ENCODE results near the gene CCDC107.

The CCDC107 gene

DNA sequence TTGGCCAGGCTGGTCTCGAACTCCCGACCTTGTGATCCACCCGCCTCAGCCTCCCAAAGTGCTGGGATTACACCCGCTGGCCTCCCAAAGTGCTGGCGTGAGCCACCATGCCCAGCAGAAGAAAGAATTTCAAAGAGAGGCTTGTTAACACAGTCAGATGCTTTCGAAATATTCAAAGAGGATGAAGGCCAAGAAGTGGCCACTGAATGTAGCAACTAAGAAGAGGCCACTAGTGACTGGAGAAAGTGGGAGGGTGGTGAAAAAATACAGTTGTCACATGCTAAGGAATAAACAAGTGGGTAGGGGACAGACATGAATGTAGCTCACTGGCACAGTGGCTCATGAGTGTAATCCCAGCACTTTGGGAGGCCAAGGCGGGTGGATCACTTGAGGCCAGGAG is 44.6 kb downstream of the CCDC107 start:
- DNase-seq (ENCODE audit: low spot score) = no peak

DNA sequence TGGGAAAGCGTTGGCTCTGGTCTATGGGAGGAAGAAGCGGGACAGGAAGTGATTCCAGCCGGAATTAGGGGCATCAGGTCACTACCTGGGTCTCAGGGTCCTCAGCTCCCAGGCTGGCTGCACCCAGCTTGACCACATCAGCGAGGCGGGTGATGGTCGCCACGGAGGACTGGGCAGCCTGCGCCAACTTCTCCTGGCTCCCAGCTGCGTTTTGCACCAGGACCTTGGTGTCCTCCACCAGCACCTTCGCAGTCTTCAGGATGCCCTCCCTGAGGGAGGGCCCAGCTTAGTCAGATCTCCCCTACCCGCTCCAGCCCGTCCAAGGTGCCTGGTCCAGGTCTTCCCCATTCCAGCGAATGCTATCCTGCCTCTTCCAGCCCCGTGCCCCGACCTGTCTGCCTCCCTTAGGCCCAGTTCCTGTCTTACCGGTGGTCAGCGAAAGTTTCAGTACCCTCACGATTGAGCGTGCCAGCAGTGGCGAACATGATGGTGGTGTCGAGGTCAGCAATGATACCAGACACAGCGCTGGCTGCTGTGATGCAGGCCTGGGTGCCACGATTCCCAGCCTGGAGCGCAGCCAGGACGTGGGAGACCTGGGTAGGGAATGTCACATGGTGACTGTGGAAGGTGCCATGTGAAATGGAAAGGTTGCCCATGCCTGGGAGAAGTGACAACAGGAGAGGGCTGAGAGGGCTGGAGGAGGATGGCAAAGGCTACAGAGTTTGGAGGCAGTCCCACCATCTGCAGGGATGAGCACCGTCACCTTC is 46.0 kb downstream of the CCDC107 start:
- no peak for DNase-seq (ENCODE audit: low spot score)

DNA sequence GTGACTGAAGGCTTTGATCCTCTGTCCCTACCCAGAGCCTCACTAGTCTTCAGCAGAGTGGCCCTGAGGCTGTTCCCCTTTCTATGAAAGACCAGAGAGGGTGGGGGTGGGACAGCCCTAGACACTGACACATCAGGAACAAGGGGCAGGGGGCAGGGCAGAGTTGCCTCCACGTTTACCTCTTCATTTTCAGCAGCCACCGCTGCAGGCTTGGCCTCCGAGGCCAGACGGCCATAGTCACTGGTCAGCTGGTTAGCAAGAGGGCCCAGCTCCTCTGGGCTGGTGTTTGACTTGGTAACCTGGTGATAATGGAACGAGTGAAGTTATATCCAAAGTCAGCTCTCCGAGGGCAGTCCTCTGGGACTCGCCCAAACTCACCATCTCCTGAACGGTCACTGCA is 47.3 kb downstream of the CCDC107 start:
- no peak for DNase-seq (ENCODE audit: low spot score)

DNA sequence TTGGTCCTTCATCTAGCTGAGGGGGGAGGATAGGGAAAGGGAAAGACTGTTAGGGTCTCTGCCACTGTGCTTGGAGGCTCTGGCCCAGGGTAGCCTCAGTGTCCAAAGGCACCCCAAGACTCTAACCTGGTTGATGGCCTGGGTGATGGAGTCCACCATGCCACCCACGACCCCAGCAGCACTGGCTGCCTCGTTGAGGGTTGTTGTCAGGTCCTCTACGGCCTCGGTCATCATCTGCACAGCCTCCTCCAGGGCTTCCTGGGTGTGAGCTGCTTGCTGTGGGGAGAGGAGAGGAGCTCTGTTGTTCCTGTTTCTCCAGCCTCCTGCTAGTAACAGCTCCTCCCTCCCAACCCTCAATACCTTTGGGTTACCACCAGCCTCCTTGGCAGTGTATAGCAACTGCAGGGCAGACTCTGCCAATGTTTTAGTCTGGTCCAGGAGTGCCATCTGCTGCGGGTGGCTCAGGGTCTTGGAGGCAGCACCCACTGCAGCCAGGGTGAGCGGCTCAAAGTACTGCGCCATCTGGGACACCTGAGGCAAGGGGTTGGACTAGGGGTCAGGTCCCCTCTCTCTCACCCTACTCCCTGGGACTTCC is 47.8 kb downstream of the CCDC107 start:
- DNase-seq (ENCODE audit: low spot score) = no peak

DNA sequence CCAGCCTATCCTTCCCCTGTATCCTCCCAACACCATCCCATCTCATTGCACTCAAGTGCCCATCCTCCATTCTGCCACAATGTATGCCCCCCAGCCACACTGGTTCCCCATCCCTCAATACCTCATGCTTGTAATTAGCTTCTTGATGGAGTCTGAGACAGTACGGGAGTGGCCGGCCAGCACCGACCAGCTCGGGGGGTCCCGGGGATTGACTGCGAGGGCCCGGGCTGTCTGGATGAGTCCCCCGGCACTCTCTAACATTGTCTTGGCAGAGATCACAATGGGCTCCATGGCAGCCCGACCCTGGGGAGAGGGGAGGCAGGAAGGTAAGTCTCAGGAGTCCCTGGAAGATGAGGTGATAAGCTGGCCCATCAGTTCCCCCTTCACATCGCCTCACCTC is 48.9 kb downstream of the CCDC107 start:
- no peak for DNase-seq (ENCODE audit: low spot score)

DNA sequence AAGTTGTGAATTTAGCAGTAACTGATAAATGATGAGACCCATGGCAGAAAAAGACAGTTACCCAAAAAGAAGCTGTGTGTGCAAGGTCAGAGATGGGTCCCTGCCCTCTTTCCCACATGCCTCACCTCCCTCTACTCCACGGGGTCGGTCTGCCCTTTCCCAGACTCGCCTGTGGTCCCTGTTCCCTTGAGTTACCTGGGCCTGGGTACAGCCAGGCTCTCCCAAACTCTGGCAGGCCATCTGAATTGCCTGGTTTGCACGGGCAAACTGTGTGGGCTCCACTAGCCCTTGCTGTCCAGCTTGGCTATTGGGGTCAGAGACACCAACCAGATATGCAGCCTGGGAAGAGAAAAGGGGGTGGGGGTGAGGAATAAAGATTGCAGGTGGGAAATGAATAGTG is 50.1 kb downstream of the CCDC107 start:
- no peak for DNase-seq (ENCODE audit: low spot score)

DNA sequence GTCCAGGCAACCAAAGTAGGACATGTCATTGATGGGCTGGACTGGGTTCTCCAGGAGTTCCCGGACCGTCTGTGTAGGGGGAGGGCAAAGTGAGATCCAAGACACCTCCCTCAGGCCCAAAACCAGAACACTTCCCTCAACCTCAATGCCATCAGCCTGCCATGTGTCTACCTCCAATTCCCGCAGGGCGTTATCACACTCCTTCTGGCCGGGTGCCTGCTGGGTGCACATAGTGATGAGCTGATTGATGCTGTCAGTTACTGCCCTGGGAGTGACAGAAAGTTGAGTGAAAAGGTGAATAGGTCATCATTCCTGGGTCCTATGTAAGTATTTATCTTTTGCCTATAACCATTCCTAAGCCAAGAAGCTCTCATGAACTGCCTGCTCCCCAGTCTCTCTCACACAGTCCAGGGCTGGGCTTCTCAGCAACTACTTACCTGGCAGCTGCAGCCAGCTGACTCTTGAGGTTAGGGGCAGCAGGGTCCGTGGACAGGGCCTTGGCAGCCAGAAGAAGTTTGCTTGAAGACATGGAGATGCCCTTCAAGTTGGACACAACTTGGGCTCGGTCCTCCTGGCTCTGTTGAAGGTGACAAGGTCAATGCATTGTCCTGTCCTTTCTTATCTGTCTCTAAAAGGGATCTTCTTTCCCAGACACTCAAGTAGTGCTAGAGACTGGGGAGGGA is 52.9 kb downstream of the CCDC107 start:
- DNase-seq (ENCODE audit: low spot score) = no peak

Small RNA genes within 50 kb of the gene (small RNA-seq; reads per million reads assigned to genes)
- gene RMRP (0 reads per million in 2 experiments), gene RN7SL22P (0 to 0.04 reads per million in 2 experiments)

All from SK-N-DZ (cell line).